Daoy (cell line): Measurements from ENCODE around the gene SMYD3. TPM values are rescaled to one million over a fixed set of nuclear protein-coding genes. Genes with fewer than 3 reads are reported as not detected.
"Not testable (repeated sequence)": the region's sequence is repeated elsewhere in the genome, so short reads cannot be mapped to it uniquely, and the experiment has no call there.

Source experiments
- DNase-seq: peaks from one replicate; pipeline ENCODE4 v3.0.0-alpha.2; 2015; ENCODE audit warnings: low read depth
- total RNA-seq: library from RNA; depleted of rRNA; stranded (reverse); fragments of >200 nt; shearing (Covaris generic); gene quantifications from 2 replicates; pipeline ENCODE4 v1.2.3, GENCODE V29; 2014

Gene SMYD3
- total RNA-seq, 1 experiment from 2014 or later: 21.4 TPM

DNA sequence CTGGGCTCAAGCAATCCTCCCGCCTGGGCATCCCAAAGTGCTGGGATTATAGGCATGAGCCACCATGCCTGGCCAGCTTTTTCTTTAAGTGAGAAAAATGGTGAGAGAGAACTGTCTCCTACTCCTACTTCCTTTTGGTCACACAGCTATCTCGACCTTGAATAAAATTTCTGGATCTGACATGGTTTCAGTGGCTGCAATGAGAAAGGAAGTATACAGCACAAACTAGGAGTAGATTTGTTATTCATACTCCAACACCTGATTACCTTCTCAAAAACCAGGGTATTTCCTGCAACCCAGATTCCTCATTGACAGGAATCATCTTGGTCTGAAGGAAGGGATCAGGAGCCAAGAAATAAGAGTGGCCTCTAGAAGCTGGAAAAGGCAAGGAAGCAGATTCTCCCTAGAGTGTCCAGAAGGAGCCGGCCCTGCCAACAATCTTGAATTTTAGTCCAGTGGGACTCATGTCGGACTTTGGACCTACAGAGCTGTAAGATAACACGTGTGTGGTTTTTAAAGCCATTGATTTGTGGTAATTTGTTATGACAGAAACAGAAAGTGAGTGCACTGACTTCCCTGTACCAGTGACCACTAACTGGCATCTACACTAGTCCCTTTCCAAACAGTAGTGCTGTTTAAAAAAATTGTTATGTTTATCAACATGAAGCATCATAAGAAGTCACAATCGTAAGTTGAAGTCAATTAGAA, 516.6 kb downstream of the SMYD3 start:
- DNase-seq: no peak

DNA sequence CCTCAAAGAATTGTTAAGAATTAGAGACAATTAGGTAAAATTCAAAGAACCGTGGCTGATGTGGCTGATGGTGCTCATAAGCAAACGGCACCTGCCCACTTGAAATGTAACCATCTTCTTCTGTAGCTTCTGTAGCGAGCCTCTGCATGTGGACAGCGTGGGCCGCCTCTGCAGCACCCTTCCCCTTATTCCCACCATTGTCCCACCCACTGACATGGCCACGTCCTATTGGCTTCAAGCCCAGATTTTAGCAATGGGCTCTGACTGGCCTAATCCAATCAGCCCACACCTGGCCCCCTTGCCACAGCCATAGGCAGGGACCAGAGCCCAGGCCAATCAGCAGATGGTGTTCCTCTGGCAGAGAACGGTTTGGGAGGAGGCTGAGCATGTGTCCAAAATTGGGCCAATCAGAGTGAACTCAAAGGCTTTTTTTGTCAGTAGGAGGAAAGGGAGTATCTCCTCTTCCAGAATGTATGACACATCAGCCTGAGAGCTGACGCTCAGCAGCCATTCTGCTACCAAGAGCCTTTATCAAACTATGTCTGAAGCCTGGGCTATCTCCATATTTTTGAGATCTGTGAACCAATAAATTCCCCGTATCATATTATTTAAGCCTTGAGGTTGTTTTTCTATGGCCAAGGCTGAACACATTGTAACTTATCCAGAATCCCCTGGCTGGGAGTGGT, 518.5 kb downstream of the SMYD3 start:
- no peak for DNase-seq

- no peak for DNase-seq
Measured at GRCh38 chr1:245987997-245988392, 519.1 kb downstream of the SMYD3 start.

- DNase-seq: no peak
Measured at GRCh38 chr1:245987577-245987976, 519.5 kb downstream of the SMYD3 start.

DNA sequence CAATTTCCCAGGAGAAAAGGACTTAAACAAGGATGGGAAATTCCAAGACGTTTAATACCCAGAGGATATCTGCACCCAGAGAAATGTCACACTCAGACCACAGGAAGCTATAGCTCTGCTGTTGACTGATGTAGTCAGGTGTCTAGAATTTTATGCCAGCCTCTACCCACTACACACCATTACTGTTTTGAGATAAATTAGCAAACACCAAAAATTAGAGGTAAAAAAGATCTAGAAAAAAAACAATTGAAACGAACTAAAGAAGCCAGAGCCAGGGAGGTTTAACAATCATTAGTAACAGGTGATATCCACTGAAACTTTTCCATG, 519.9 kb downstream of the SMYD3 start:
- DNase-seq: no peak

DNA sequence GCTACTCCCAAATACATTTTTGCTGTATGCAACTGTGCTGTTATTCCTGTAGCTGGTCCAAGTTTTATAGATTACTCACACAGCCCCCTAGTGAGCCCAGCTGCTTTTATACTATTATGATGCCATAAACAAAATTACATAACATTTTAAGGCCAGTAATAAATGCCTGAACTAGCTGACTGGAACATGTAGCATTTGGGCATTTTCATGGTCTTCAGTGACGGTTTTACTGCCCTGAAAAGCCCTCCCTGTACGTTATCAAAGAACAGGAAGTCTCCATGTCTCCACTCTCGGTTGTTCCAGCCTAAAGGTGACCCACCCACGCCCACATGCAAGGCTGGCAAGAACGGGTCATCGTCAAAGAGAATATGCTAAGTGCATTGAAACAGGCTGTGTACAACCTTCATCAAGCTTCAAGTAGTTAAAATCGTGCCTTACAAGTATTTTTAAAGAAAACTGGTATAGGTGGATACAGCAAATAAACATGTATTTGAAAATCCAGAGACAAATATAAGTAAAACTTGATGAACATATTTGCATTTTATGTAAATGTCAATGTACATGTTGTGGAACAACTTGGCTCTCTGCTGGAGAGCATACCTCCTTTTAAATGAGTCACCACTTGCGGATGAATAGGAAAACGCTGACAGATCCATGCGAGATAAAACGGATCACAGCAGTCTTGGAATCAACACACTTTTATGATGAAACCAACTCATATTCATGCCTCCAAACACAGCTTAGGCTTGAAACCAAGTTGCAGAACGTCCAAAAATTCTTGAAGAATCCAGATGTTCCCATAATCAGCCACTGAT, 520.5 kb downstream of the SMYD3 start:
- peak; percentile 76 for DNase-seq

DNA sequence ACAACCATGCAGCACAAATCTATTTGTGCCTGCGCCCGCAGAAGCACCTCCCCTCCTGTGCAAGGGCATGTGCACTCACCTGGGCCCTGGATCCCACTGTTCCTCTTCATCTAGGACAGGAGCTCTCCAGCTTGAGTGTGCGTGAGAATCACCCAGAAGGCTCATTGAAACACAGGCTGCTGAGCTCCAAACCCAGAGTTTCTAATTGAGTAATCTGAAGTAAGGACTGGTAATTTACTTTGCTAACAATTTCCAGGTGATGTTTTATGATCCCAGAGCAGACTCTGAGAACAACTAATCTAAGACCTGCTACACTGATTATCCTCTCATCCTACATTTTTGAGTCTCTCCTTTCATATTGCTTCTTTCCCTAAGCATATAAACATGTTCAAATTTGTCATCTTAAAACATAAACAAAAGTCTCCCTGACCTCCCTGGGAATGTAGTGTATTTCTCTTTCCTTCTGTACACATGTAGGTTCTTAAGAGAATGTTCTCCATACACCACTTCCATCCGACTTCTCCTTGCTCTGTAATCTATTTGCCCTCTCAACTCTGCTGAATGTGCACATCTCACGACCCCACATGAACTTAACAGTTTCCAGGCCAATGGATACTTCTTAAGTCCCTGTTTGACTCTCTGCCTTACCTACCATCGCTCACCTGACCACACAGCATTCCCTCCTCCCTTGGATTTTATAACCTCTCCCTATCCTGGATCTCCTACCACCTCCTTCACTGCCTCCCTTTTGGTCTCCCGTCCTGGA, 522.5 kb downstream of the SMYD3 start:
- DNase-seq: no peak

- no peak for DNase-seq
Measured at GRCh38 chr1:245983294-245983967, 523.6 kb downstream of the SMYD3 start.

GRCh38 chr1:245979589-245979988, 527.5 kb downstream of the SMYD3 start:
- DNase-seq: no peak

- no peak for DNase-seq
Measured at GRCh38 chr1:245978915-245979314, 528.2 kb downstream of the SMYD3 start.

DNA sequence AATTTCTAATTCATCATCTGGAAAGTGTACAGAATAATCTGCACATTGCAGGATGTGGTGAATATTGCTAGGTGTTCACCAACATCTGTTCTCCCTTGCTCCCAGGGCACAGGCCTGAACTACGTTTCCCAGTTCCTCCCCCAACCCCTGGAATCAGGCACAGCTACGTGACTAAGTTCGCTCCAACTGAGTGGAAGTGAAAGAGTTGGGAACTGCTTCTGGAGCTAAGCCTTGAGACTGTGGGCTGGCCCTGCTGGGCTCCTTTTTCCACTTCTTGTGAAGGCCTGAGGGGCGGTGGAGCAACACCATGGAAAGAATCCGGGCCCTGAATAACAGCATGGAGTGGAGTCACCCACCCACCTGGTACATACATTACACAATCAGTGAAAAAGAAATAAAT, 534.6 kb downstream of the SMYD3 start:
- DNase-seq: no peak

DNA sequence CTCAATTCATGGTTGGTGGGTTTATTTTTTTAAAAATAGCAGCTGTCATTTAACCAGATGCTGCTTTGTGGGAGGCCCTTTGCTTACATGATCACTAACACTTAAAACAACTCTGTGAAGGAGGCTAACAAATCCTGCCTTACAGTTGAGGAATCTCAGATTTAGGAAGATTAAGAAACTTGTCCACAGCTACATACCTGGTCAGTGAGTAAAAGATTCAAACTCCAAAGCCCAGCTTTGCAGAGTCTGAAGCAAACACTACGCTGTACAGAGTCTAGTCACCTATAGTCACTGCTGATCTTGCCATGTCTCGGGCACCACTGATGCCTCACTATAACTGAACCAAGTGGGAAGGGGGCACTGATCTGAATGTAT, 535.4 kb downstream of the SMYD3 start:
- no peak for DNase-seq

GRCh38 chr1:245971076-245971710, 535.9 kb downstream of the SMYD3 start:
- DNase-seq: not testable (repeated sequence)

GRCh38 chr1:245969283-245969682, 537.8 kb downstream of the SMYD3 start:
- peak; percentile 83 for DNase-seq

GRCh38 chr1:245968775-245969174, 538.3 kb downstream of the SMYD3 start:
- DNase-seq: no peak

DNA sequence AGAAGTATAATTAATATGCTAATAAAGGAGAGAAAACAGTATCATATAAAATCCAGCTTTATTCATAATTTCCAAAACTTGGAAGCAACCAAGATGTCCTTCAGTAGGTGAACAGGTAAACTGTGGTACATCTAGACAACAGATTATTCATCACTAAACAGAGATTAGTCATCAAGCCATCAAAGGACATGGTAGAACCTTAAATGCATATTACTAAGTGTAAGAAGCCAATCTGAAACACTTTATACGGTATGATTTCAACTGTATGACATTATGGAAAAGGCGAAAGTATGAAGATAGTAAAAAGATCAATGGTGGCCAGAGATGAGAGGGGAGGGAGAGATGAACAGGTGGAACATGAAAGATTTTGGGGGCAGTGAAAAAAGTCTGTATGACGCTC, 541.7 kb downstream of the SMYD3 start:
- DNase-seq: no peak

- DNase-seq: no peak
Measured at GRCh38 chr1:245963649-245964048, 543.4 kb downstream of the SMYD3 start.

DNA sequence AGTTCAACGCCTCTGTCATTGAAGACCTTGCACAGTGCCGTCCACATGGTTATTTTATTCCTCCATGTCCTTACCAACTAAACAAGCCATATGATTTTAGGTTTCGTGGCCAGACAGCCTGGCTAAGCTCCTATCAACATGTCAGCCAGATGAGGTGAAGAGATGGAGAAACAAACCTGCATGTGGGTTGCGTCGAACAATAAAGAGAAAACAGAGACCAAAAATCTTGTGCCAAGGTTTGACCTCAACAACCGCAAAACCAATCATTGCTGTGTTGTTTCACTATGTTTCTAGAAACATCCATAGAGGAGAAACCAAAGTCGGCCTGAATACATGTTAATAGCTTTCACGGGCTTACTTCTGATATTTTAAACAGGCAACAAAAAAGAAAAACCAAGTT, 544.6 kb downstream of the SMYD3 start:
- DNase-seq: no peak

- DNase-seq: no peak
Measured at GRCh38 chr1:245961137-245961540, 545.9 kb downstream of the SMYD3 start.

- DNase-seq: no peak
Measured at GRCh38 chr1:245960171-245960570, 546.9 kb downstream of the SMYD3 start.

DNA sequence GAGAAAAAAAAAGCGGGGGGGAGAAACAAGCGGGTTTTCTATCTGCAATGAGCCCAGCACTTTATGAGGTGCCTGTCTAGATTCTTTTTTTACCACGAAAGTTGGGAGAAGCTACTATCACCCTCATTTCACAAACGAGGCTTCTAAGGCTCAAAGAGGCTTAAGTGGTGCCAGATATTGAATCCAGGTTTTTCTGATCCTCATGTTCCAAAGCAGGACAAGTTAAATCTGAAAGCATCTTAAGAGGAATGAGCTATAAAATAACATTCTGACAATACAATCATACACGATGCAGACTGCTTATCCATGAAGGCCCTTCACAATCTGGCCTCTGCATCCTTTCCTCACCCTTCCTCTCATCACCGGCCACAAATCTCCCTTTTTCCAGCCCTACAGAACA, 549.1 kb downstream of the SMYD3 start:
- no peak for DNase-seq
